ENCODE data around the gene PRKCD. TPM values are rescaled to one million over a fixed set of nuclear protein-coding genes. Genes with fewer than 3 reads are reported as not detected.

PRKCD gene
- polyA plus RNA-seq, 3 donors, result 123 to 329 (median 158) TPM

DNA sequence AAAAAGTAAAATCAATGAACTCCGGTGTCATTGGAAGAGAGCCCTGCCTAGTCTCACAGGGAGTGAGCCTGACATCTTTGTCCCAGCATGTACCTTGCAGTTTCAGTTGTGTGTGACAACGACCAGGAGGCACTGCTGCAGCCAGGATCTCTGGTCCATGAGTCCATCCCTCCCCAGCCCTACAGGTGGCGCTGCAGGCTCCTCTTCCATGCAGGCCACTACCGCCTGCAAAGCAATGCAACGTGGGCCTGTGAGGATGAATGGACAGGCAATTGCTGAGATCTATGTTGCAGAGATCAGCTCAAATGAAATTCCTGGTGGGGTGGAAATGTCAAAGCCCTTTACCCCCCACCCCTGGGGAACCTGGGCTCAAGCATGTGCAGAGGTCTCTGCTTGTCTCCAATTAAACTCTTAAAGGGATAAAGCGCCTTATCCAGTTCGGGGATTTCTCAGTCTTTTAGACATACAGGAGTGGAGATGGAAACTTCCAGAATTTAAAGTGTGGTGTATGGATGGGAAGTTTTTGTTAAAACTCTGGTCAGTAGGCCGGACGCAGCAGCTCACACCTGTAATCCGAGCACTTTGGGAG is 59.0 kb downstream of the PRKCD start:
- H3K4me3 Mint-ChIP-seq, result no peak overlapping the region
- no peak overlapping the region for H3K4me2 ChIP-seq (replicated peaks; ENCODE audit: extremely low read depth, low read length, poor library complexity, severe bottlenecking)
- peaks cover 47% of the 10 kb centered on the region for H4K20me1 ChIP-seq (ENCODE audit: insufficient read depth, low read length)
- H3K27ac ChIP-seq (ENCODE audit: low read depth in 1 of 2, low read length in 2 of 2), result no peak overlapping the region
- H3K27me3 ChIP-seq (ENCODE audit: control insufficient read depth in 2 of 2, insufficient read depth in 2 of 2, low read length in 2 of 2), result no peaks in the 10 kb centered on the region
- peaks cover 19 to 37% of the 10 kb centered on the region in 2 donors for H3K36me3 Mint-ChIP-seq
- H3K4me1 ChIP-seq (ENCODE audit: control insufficient read depth in 1 of 2, insufficient read depth in 2 of 2, low read length in 2 of 2), result peaks cover 2 to 16% of the 10 kb centered on the region in 2 donors
- 78% methylated on average over 4 of the region's 10 CpGs for WGBS (ENCODE audit: insufficient coverage)
- H3K9me3 ChIP-seq (replicated peaks in 1 of 2; ENCODE audit: control insufficient read depth in 1 of 2, insufficient read depth in 1 of 2, low read length in 2 of 2), result peaks cover 10 to 15% of the 10 kb centered on the region in 2 donors
- H3K4me1 Mint-ChIP-seq, result peaks cover 18% of the 10 kb centered on the region
- intact Hi-C loops (cut with micrococcal nuclease), result loop anchor here in 1 of 2 donors (10.0 kb wide), 1 partner anchor 55 kb away; no protein-coding TSS in a partner anchor
- H3K9ac ChIP-seq (ENCODE audit: insufficient read depth, low read length, poor library complexity, severe bottlenecking), result no peak overlapping the region
- TF ChIP-seq, protein P1, sequence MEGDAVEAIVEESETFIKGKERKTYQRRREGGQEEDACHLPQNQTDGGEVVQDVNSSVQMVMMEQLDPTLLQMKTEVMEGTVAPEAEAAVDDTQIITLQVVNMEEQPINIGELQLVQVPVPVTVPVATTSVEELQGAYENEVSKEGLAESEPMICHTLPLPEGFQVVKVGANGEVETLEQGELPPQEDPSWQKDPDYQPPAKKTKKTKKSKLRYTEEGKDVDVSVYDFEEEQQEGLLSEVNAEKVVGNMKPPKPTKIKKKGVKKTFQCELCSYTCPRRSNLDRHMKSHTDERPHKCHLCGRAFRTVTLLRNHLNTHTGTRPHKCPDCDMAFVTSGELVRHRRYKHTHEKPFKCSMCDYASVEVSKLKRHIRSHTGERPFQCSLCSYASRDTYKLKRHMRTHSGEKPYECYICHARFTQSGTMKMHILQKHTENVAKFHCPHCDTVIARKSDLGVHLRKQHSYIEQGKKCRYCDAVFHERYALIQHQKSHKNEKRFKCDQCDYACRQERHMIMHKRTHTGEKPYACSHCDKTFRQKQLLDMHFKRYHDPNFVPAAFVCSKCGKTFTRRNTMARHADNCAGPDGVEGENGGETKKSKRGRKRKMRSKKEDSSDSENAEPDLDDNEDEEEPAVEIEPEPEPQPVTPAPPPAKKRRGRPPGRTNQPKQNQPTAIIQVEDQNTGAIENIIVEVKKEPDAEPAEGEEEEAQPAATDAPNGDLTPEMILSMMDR (IDR thresholded peaks at IDR 0.05), result peak; percentile 95
- peaks cover 24 to 29% of the 10 kb centered on the region in 2 donors for H3K36me3 ChIP-seq (replicated peaks in 1 of 2; ENCODE audit: control insufficient read depth in 1 of 2, insufficient read depth in 2 of 2, low read length in 2 of 2)
- no peaks in the 10 kb centered on the region for H3K27me3 Mint-ChIP-seq (ENCODE audit: low read depth in 3 of 3)
- peak overlapping the region in 2 of 7 donors; percentile 64 to 75 for H3K27ac Mint-ChIP-seq
- H3K79me2 ChIP-seq (ENCODE audit: insufficient read depth, low read length), result no peaks in the 10 kb centered on the region
- DNase-seq, result peak; percentile 77 to 79 (median 78)
- peaks cover 3 to 24% (median 17%) of the 10 kb centered on the region in 7 donors for H3K9me3 Mint-ChIP-seq
- H2AFZ ChIP-seq (ENCODE audit: insufficient read depth, low read depth, low read length, poor library complexity, severe bottlenecking), result no peak overlapping the region
- no peak overlapping the region for H3K4me3 ChIP-seq (replicated peaks in 1 of 3; ENCODE audit: low read depth in 2 of 3, low read length in 3 of 3)

DNA sequence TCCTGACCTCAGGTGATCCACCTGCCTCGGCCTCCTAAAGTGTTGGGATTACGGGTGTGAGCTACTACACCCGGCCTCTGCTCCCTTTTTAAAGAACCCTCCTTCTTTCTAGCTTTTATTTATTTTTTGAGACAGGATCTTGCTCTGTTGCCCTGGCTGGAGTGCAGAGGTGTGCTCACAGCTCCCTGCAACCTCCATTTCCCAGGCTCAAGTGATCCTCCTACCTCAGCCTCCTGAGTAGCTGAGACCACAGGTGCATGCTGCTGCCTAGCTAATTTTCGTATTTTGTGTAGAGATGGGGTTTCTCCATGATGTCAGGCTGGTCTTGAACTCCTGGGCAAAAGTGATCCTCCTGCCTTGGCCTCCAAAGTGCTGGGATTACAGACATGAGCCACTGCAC is 60.3 kb downstream of the PRKCD start:
- 92% methylated on average over 2 of the region's 4 CpGs for WGBS (ENCODE audit: insufficient coverage)
- Histone ChIP-seq H3K4me1 (ENCODE audit: control insufficient read depth in 1 of 2, insufficient read depth in 2 of 2, low read length in 2 of 2) (peaks cover 2 to 16% of the 10 kb centered on the region in 2 donors), H3K4me3 (replicated peaks in 1 of 3; ENCODE audit: low read depth in 2 of 3, low read length in 3 of 3) (no peak overlapping the region), H3K36me3 (replicated peaks in 1 of 2; ENCODE audit: control insufficient read depth in 1 of 2, insufficient read depth in 2 of 2, low read length in 2 of 2) (peaks cover 38 to 42% of the 10 kb centered on the region in 2 donors), H3K9me3 (replicated peaks in 1 of 2; ENCODE audit: control insufficient read depth in 1 of 2, insufficient read depth in 1 of 2, low read length in 2 of 2) (peaks cover 7 to 12% of the 10 kb centered on the region in 2 donors), H3K27ac (ENCODE audit: low read depth in 1 of 2, low read length in 2 of 2) (peak overlapping the region in 1 of 2 donors; percentile 37), H3K9ac (ENCODE audit: insufficient read depth, low read length, poor library complexity, severe bottlenecking) (no peak overlapping the region), H4K20me1 (ENCODE audit: insufficient read depth, low read length) (peaks cover 61% of the 10 kb centered on the region), H3K27me3 (ENCODE audit: control insufficient read depth in 2 of 2, insufficient read depth in 2 of 2, low read length in 2 of 2) (no peaks in the 10 kb centered on the region), H3K79me2 (ENCODE audit: insufficient read depth, low read length) (peaks cover 5% of the 10 kb centered on the region), H3K4me2 (replicated peaks; ENCODE audit: extremely low read depth, low read length, poor library complexity, severe bottlenecking) (no peak overlapping the region), H2AFZ (ENCODE audit: insufficient read depth, low read depth, low read length, poor library complexity, severe bottlenecking) (no peak overlapping the region)
- Mint-ChIP-seq H3K27me3 (ENCODE audit: low read depth in 3 of 3) (no peaks in the 10 kb centered on the region), H3K27ac (peak overlapping the region in 6 of 7 donors; percentile 2 to 73 (median 58)), H3K36me3 (peaks cover 30 to 44% of the 10 kb centered on the region in 2 donors), H3K4me1 (peaks cover 18% of the 10 kb centered on the region), H3K9me3 (peaks cover 3 to 15% (median 9%) of the 10 kb centered on the region in 7 donors), H3K4me3 (no peak overlapping the region)
- intact Hi-C loops (cut with micrococcal nuclease), result no loop called here
- TF ChIP-seq, protein P1 (IDR thresholded peaks at IDR 0.05), result no peak
- no peak for DNase-seq
